Subcutaneous abdominal adipose tissue (tissue), 5 donors: ENCODE data around the gene RAP1GDS1.
"Not testable (repeated sequence)": the region's sequence is repeated elsewhere in the genome, so short reads cannot be mapped to it uniquely, and the experiment has no call there.

Experiments
- H3K27ac ChIP-seq: one replicate; pipeline ENCODE4 v1.7.0; 2013; ENCODE audit warnings: low read depth, mild to moderate bottlenecking, inconsistent platforms, low read length, moderate library complexity
- H3K27me3 ChIP-seq, 5 donors: one replicate each; pipeline ENCODE4 v1.7.0; 2013; ENCODE audit warnings: low read length in 5 of 5, inconsistent platforms in 1 of 5; ENCODE audit not compliant: control insufficient read depth in 5 of 5, insufficient read depth in 4 of 5
- H3K36me3 ChIP-seq, 5 donors: one replicate each; pipeline ENCODE4 v1.7.0; 2013; ENCODE audit warnings: low read length in 5 of 5; ENCODE audit not compliant: control insufficient read depth in 5 of 5, insufficient read depth in 5 of 5
- H3K4me1 ChIP-seq, 5 donors: one replicate each; pipeline ENCODE4 v1.7.0; 2013; ENCODE audit warnings: low read length in 5 of 5, mild to moderate bottlenecking in 3 of 5, moderate library complexity in 1 of 5; ENCODE audit not compliant: control insufficient read depth in 5 of 5, insufficient read depth in 5 of 5
- H3K4me3 ChIP-seq, 5 donors: one replicate each; pipeline ENCODE4 v1.7.0; 2013; ENCODE audit warnings: low read length in 5 of 5, low read depth in 1 of 5
- H3K9ac ChIP-seq, 5 donors: one replicate each; pipeline ENCODE4 v1.7.0; 2013; ENCODE audit warnings: low read length in 5 of 5, mild to moderate bottlenecking in 4 of 5, moderate library complexity in 3 of 5
- H3K9me3 ChIP-seq, 5 donors: one replicate each; pipeline ENCODE4 v1.7.0; 2013; ENCODE audit warnings: low read length in 5 of 5; ENCODE audit not compliant: control insufficient read depth in 5 of 5
- donor health status: healthy.
- donor health status: healthy.
- donor health status: healthy.
- donor health status: healthy.
- donor health status: healthy.

The RAP1GDS1 gene

GRCh38 chr4:98468709-98469108 lies 207.5 kb downstream of the RAP1GDS1 start:
- H3K4me1 ChIP-seq: peaks cover 2 to 17% (median 12%) of the 10 kb centered on the region in 5 donors
- no peaks in the 10 kb centered on the region for H3K9me3 ChIP-seq
- no peak overlapping the region for H3K4me3 ChIP-seq
- H3K36me3 ChIP-seq: no peaks in the 10 kb centered on the region
- H3K9ac ChIP-seq: no peak overlapping the region
- no peak overlapping the region for H3K27ac ChIP-seq
- H3K27me3 ChIP-seq: no peaks in the 10 kb centered on the region

- no peaks in the 10 kb centered on the region for H3K36me3 ChIP-seq
- peaks cover 2 to 17% (median 12%) of the 10 kb centered on the region in 5 donors for H3K4me1 ChIP-seq
- no peaks in the 10 kb centered on the region for H3K27me3 ChIP-seq
- H3K9me3 ChIP-seq: no peaks in the 10 kb centered on the region
- H3K27ac ChIP-seq: no peak overlapping the region
- H3K9ac ChIP-seq: no peak overlapping the region
- H3K4me3 ChIP-seq: no peak overlapping the region
These were observed 208.6 kb downstream of the RAP1GDS1 start for GRCh38 chr4:98469771-98470170.

GRCh38 chr4:98470366-98470765 lies 209.2 kb downstream of the RAP1GDS1 start:
- H3K9me3 ChIP-seq: no peaks in the 10 kb centered on the region
- peaks cover 2 to 17% (median 12%) of the 10 kb centered on the region in 5 donors for H3K4me1 ChIP-seq
- no peaks in the 10 kb centered on the region for H3K36me3 ChIP-seq
- H3K9ac ChIP-seq: no peak overlapping the region
- H3K27ac ChIP-seq: no peak overlapping the region
- H3K27me3 ChIP-seq: no peaks in the 10 kb centered on the region
- H3K4me3 ChIP-seq: no peak overlapping the region

DNA sequence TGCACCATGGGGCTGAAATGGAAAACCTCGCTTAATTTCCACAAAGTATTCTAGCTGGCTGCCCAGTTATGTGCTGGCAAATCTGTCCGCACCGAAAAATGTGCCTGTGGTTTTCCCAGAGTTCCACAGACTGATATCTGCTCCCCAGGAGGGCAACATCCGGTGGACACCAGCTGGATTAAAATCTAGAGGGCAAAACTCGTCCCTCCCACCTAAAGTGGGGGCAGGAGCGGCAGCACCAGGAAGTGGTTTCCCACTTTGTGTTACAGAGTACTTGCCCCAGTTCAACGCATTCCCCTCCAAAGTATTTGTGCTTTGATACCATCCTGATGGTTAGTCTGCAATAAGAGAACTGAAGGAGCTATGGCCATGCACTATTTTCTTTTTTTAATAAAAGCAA lies 209.6 kb downstream of the RAP1GDS1 start:
- Histone ChIP-seq H3K4me1 (peaks cover 2 to 17% (median 12%) of the 10 kb centered on the region in 5 donors), H3K27ac (no peak overlapping the region)

GRCh38 chr4:98473046-98473445 lies 211.9 kb downstream of the RAP1GDS1 start:
- Histone ChIP-seq H3K27ac (no peak overlapping the region), H3K4me1 (peaks cover under 1 to 7% (median 3%) of the 10 kb centered on the region in 5 donors), H3K36me3 (no peaks in the 10 kb centered on the region), H3K9ac (no peak overlapping the region), H3K9me3 (no peaks in the 10 kb centered on the region), H3K4me3 (no peak overlapping the region), H3K27me3 (no peaks in the 10 kb centered on the region)

More for the DNA sequence above, 209.6 kb downstream of the RAP1GDS1 start:
- no peak overlapping the region for H3K4me3 ChIP-seq
- no peaks in the 10 kb centered on the region for H3K9me3 ChIP-seq
- H3K36me3 ChIP-seq: no peaks in the 10 kb centered on the region
- no peak overlapping the region for H3K9ac ChIP-seq
- H3K27me3 ChIP-seq: no peaks in the 10 kb centered on the region

DNA sequence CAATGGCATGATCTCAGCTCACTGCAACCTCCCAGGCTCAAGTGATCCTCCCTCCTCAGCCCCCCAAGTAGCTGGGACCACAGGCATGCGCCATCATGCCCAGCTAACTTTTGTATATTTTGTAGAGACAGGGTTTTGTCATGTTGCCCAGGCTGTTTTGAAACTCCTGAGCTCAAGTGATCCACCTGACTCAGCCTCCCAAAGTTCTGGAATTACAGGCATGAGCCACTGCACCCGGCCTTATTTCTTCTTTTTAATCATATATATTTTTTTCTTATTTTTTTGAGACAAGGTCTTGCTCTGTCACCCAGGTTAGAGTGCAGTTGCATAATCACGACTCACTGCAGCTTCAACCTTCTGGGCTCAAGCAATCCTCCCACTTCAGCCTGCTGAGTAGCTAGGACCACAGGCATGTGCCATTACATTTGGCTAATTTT lies 213.2 kb downstream of the RAP1GDS1 start:
- Histone ChIP-seq H3K27ac (no peak overlapping the region), H3K9ac (no peak overlapping the region), H3K4me3 (no peak overlapping the region), H3K36me3 (no peaks in the 10 kb centered on the region), H3K4me1 (no peaks in the 10 kb centered on the region), H3K9me3 (no peaks in the 10 kb centered on the region), H3K27me3 (no peaks in the 10 kb centered on the region)

DNA sequence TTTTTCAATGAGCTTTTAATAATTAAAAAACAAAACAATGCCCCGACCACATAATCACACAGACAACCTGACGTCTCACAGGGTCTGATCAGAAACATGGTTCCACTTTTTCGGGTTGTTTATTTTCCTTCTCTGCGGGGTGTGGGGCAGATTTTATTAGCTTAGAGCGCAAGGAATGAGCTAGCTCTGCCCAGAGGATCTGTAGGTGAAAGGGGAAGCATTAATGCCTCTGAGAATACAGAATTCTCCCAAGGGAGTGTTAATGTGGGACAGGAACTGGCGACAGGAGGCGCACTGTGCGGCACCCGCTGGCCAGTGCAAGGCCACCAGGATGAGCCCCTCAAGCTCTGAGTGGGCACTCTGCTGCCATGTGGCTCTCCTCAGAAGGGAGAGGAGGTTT lies 215.7 kb downstream of the RAP1GDS1 start:
- no peak overlapping the region for H3K27ac ChIP-seq
- no peak overlapping the region for H3K9ac ChIP-seq

DNA sequence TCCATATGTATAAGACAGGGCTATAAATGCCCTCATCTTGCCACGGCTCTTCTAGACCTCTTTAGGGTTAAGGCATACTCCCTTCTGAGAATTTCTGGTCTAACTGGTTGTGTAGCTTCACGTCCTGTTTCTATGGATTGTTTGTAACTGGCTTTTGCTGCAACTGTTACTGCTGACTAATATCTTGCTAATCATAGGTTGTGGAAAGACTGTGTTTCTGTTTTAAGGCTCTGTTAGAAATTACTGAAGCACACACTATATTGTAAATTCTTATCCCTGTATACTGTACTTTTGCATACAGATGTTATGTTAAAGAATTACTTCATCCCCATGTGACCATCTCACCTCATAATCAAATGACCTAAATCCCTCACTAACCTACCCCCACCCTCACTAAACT lies 218.4 kb downstream of the RAP1GDS1 start:
- H3K9ac ChIP-seq, H3K9me3 ChIP-seq, H3K27ac ChIP-seq, H3K27me3 ChIP-seq, H3K4me3 ChIP-seq, H3K36me3 ChIP-seq, H3K4me1 ChIP-seq: not testable (repeated sequence)

More for the DNA sequence above, 215.7 kb downstream of the RAP1GDS1 start:
- Histone ChIP-seq H3K9me3 (no peaks in the 10 kb centered on the region), H3K27me3 (no peaks in the 10 kb centered on the region), H3K36me3 (no peaks in the 10 kb centered on the region), H3K4me1 (no peaks in the 10 kb centered on the region), H3K4me3 (no peak overlapping the region)

DNA sequence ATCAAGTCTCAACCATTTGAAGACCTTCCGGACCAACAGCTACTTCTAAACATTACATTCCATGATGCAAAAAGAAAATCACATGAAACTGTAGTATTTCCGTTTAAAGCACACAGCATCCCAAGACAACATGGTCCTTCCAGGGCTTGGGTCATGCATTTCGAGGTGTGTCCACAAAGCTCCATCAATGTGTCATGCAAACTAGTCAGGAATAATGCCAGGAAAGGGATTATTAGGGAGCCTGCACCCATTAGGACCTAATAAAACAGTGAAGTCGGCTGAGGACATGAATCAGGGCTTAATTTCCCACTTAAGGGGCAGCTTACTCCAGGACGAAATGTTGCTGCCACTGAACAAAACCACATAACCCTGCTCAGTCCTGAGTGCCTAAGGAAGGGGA lies 219.4 kb downstream of the RAP1GDS1 start:
- Histone ChIP-seq H3K9ac (no peak overlapping the region), H3K27ac (no peak overlapping the region)

GRCh38 chr4:98481167-98481566 lies 220.0 kb downstream of the RAP1GDS1 start:
- Histone ChIP-seq H3K27ac (no peak overlapping the region), H3K9ac (no peak overlapping the region), H3K4me1 (no peaks in the 10 kb centered on the region), H3K4me3 (no peak overlapping the region), H3K36me3 (no peaks in the 10 kb centered on the region), H3K27me3 (no peaks in the 10 kb centered on the region), H3K9me3 (no peaks in the 10 kb centered on the region)

More for the DNA sequence above, 219.4 kb downstream of the RAP1GDS1 start:
- Histone ChIP-seq H3K4me1 (no peaks in the 10 kb centered on the region), H3K9me3 (no peaks in the 10 kb centered on the region), H3K27me3 (no peaks in the 10 kb centered on the region), H3K36me3 (no peaks in the 10 kb centered on the region), H3K4me3 (no peak overlapping the region)

DNA sequence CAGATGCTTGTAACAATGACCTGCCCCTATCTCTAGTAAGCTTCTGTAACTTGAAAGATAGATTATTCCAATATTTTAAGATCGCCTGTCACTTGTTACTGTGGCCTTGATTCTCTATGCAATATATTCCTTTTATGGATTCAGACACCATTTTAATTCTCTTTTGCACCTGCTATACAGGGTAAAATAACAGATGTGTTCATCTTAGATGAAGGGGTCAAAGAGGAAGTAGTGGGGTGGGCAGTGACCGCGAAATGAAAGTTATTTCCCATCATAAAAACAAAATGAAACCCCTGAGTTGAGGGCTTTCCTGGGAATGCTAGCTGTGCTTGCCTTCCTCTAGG lies 221.3 kb downstream of the RAP1GDS1 start:
- Histone ChIP-seq H3K27ac (no peak overlapping the region), H3K36me3 (no peaks in the 10 kb centered on the region), H3K4me1 (no peaks in the 10 kb centered on the region), H3K27me3 (no peaks in the 10 kb centered on the region), H3K9me3 (no peaks in the 10 kb centered on the region), H3K9ac (no peak overlapping the region), H3K4me3 (no peak overlapping the region)
